ENCODE data around the gene SCO2.

SCO2 gene

DNA sequence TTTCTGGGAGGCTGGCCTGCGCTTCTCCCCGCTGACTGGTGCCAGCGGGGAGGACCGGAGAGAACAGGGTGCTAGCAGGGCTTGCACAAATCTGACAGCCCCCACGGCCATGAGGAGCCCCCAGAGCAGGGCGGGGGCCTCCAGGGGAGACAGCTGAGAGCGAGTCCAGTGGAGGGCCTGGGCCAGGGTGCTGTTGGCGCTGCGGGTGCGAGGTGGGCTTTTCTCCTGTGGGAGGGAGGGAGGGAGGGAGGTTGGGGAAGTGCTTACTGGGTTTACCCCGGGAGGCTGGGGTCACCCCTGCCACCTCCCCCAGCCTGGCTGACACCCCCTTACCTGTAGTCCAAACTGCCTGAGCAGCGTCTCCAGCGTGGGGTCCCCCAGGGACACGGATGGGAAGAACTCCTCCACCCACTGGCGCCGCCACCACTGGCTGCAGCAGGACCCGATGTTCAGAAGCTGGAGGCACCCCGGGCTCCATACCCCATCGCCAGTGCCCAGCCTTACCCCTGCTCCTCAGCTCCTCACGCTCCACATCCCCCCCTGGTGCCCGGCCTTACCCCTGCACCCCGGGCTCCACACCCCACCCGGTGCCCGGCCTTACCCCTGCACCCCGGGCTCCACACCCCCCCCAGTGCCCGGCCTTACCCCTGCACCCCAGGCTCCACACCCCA is 21.8 kb downstream of the SCO2 start:
- DNase-seq (ENCODE audit: extremely low read depth in 1 of 2, low read depth in 1 of 2), result no peak

DNA sequence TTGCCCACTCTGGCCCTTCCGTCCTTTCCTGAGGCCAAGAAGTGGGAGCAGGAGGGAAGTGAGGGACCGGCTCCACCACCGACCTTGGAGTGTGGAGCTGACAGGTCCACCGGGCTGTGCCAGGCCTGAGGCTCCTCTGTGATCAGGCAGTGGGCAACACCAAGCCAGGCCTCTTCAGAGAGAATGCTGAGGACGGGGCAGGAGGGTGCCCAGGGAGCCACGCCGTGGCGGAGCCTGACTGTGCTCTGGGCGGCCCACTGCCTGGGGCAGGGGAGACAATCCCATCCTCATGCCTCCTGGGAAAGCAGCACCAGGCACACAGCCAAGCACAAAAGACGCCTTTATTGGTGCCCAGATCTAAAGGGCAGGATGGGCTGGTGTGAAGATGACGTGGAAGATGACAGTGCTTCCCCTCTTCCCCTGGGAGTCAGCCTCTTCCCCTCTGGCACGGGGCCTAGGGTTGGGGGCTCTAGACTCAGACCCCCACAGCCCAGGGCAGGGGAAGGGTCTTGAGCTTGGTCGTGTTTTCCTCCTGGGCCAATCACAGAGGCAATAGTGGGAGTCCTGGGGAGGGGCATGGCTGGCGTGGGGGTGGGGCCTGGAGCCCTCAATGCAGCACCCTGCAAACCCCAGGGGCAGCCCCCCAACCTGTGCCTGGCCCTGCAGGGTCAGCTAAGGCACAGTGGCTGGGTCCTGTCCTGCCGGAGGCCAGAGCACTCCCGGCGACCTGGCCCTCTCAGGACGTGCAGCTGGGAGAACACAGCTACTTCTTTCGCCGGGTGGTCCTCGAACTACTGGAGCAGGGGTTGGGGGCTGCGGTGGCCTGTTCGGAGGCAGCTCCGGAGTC is 22.5 kb downstream of the SCO2 start:
- no peak for DNase-seq (ENCODE audit: extremely low read depth in 1 of 2, low read depth in 1 of 2)

DNA sequence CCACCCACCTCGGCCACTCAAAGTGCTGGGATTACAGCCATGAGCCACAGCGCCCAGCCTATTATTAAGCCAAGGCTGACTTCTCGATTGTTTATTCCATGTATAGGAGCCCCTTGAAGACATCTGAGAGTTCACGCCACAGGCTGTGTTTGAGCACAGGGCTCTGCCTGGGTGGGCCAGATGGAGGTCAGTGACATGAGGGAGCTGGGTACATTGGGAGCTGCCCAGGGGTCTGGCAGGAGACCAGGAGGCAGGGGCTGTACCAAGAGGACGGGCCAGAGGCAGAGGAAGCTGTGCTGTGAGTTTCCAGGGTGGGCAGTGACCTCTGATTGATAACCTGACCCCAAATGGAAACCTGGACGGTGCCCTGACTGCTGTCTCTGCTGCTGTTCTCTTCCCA is 23.3 kb downstream of the SCO2 start:
- no peak for DNase-seq (ENCODE audit: extremely low read depth in 1 of 2, low read depth in 1 of 2)

DNA sequence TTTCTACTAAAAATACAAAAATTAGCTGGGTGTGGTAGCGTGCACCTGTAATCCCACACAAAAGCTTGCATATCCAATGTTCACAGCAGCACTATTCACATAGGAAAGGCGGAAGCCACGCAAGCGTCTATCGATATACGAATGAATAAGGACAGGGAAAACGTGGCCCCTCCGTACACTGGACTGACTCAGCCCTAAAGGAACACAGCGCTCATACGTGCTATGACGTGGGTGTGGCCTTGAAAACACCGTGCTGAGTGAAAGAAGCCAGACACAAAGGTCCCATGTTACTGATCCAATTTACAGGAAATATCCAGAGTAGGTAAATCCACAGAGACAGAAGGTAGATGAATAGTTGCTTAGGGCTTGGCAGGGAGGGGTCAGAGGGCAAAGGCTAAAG is 24.9 kb downstream of the SCO2 start:
- no peak for DNase-seq (ENCODE audit: extremely low read depth in 1 of 2, low read depth in 1 of 2)

DNA sequence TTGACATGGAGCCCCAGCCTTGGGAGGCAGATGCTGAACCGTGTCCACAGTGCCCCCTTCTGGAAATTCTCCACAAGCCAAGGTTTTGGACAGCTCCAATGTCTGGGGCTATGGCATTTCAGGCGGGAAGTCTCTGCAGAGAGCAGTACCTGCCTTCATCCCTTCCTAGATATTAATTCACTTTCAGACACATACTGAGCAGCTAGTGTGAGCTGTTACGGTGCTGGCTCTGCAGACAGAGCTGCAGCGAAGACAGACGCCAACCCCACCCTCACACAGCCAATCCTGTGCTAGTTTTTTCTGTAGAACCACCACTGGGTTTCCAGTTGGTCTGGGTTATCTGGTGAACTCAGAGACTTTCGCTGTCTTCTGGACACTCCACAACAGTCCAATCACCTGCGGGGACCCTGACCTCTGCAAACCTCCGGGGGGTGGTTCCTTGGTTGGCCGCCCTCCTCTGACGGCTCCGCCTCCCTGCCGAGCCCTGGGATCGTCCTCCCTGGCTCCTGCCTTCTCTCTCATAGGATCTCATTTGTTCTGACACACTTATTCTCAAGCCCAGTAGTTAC is 27.0 kb downstream of the SCO2 start:
- peak in 1 of 2 donors; percentile 56 for DNase-seq (ENCODE audit: extremely low read depth in 1 of 2, low read depth in 1 of 2)

DNA sequence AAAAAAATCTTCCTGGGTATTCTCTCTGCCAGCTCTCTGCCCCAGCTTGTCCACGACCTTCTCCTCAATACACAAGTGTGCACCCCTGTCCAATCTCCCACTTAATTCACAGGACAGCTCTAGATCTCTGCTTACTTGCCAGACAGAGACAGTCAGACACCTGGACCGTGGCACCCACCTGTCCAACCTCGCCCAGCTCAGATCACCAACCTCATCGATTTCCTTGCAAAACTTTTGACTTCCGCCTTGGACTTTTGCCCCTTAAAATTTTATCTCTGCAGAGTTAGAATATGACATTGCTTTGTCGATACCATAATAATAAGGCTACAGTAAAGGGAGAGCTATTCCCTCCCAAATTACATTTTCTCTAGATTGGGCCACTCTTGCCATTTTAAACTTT is 28.3 kb downstream of the SCO2 start:
- DNase-seq (ENCODE audit: extremely low read depth in 1 of 2, low read depth in 1 of 2), result no peak

DNA sequence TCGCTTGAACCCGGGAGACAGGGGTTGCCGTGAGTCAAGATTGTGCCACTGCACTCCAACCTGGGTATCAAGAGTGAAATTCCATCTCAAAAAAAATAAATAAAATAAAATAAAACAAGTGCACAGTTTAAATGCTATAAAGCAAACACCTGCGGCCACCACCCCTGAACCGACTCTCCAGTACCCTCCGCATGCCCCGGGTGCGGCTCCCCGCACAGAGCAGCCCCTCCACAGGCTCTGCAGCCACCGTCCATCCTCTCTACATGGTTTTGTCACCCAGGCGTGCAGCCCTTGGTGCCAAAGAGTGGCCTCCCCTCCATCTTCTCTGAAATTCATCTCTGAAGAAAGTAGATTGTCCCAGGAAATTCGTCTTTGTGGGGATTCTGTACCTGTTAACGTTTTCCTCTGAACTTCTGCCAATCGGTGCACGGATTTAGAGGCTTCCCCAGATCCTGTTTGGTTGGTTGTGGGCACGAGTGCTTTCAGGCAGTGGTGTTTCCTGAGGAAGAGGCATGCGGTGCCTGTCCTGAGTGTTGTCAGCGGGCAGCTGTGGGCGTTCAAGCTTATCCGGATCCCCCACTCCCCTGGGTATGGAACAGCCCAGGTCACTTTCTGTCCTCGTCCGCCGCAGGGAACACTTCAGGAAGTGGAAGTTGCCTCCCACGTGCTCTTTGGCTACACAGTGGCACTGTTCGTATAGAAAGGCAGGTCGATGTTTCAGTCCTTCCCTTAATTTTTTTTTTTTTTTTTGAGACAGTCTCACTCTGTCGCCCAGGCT is 34.7 kb downstream of the SCO2 start:
- no peak for DNase-seq (ENCODE audit: extremely low read depth in 1 of 2, low read depth in 1 of 2)

DNA sequence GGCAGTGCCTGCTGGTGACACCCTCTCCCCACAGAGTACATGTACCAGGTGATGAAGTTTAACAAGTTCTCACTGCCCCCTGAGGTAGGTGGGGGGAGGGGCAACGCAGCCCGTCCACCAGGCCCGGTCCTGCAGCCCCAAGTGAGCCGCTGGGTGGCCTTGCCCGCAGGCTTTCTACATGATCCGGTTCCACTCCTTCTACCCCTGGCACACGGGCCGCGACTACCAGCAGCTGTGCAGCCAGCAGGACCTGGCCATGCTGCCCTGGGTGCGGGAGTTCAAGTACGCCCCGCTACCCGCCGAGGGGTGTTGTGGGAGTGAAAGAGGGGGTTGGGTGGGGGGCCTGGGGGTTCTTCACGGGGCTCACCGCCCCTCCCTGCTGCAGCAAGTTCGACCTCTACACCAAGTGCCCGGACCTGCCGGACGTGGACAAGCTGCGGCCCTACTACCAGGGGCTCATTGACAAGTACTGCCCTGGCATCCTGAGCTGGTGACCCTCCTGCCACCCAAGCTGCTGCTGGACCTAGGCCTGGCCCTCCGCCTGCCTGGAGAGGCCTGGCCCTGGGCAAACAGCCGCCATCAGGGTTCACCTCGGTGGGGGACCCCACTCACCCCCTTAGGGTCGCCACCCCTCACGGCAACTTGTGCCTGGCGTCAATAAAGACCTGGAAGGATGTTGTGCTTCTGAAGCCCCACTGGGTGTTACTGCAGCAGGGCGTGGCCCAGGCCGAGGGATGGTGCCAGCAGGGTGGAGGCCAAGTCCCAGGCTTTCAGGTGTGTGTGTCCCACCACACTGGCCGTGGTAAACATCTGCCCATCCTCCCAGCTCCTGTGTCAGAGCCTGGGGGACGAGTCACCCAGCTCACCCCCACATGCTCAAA is 35.8 kb downstream of the SCO2 start:
- DNase-seq (ENCODE audit: extremely low read depth in 1 of 2, low read depth in 1 of 2), result no peak

DNA sequence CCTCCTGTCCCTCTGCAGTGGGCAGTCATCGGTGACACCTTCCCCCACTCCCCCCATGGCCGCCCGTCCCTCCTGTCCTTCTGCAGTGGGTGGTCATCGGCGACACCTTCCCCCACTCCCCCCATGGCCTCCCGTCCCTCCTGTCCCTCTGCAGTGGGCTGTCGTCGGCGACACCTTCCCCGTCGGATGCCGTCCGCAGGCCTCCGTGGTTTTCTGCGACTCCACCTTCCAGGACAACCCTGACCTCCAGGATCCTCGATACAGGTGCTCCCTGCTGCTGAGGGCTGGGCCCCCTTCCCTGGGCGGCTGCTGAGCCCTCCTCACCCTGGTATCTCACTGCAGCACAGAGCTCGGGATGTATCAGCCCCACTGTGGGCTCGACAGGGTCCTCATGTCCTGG is 36.5 kb downstream of the SCO2 start:
- no peak for DNase-seq (ENCODE audit: extremely low read depth in 1 of 2, low read depth in 1 of 2)

DNA sequence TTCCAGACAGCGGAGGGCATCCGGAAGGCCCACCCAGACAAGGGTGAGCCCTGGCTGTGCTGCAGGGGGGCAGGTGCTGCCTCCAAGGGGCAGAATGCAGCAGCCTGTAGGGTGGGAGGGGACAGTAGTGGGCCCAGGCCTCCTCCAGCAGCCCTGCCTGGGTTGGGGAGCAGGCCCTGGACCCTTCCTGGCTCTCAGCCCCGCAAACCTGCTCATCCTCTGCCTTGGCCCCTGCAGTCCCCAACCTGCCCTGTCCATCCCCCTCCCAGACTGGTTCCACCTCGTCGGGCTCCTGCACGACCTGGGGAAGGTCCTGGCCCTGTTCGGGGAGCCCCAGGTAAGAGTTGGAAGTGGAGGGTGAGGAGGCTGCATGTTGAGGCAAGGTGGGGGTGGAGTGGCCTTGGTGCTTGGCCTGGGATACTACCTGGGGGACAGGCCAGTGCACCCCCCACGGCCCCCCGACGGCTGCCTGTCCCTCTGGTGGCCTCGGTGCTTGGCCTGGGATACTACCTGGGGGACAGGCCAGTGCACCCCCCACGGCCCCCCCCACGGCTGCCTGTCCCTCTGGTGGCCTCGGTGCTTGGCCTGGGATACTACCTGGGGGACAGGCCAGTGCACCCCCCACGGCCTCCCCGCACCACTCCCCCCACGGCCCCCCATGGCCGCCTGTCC is 37.3 kb downstream of the SCO2 start:
- no peak for DNase-seq (ENCODE audit: extremely low read depth in 1 of 2, low read depth in 1 of 2)

DNA sequence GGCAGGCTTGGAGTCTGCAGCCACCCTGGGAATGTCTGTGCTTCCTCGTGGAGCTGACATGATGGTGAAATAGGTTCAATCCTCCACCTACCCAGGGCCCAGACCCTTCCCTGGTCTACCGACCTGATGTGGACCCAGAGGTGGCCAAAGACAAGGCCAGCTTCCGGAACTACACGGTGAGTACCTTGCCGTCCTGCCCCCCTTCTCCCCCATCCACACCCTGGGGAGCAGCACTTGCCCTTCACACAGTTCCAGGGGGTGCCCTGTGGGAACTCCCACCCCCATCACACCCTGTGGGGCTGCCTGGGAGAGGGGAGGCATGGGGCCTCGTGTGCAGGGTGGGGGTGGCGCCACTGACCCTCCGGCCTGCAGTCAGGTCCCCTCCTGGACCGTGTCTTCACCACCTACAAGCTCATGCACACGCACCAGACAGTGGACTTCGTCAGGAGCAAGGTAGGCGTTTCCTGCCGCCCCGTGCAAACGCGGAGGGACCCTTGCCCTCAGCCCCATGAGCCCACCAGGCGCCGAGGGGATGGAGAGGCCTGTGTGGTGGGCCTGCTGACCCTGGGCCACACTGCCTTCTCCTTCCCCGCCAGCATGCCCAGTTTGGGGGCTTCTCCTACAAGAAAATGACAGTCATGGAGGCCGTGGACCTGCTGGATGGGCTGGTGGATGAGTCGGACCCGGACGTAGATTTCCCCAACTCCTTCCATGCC is 38.0 kb downstream of the SCO2 start:
- DNase-seq (ENCODE audit: extremely low read depth in 1 of 2, low read depth in 1 of 2), result no peak

DNA sequence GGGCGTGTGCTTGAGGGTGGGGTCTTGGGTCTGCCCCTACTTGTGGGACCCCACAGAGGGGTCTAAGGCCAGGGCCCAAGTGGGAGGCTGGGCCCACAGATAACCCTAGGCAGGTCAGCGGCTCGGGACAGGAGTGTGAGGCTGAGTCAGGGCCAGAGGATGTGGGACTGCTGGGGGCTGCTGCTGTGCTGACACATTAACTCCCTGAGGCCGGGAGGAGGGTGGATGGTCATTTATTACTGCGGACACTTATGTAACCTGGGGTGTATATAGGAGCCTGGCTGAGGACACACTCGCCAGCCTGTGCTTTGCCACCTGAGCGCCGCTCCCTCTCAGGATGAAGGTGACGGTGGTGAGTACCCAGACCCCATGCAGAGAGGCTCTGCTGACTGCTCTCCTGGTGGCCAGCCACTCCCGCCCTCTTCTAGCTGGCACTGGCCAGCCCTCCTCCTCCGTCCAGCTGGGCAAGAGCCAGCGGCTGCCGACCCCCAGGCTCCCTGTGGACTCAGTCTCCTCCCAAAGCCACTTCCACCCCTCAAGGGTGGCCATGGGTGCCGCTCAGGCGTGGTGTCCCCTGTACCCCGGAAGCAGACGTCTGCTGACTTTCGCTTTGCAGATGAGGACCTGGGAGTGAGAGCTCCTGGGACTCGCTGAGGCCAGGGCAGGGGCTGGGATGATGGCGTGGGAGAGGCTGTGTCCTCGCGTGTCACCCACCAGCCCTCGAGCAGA is 38.7 kb downstream of the SCO2 start, which contains the start of gene MIOX:
MIOX (plus strand) TSS at position 299 of the 729 bp plus-strand sequence; CDS start at position 338, 39 bp downstream.
- no peak for DNase-seq (ENCODE audit: extremely low read depth in 1 of 2, low read depth in 1 of 2)

DNA sequence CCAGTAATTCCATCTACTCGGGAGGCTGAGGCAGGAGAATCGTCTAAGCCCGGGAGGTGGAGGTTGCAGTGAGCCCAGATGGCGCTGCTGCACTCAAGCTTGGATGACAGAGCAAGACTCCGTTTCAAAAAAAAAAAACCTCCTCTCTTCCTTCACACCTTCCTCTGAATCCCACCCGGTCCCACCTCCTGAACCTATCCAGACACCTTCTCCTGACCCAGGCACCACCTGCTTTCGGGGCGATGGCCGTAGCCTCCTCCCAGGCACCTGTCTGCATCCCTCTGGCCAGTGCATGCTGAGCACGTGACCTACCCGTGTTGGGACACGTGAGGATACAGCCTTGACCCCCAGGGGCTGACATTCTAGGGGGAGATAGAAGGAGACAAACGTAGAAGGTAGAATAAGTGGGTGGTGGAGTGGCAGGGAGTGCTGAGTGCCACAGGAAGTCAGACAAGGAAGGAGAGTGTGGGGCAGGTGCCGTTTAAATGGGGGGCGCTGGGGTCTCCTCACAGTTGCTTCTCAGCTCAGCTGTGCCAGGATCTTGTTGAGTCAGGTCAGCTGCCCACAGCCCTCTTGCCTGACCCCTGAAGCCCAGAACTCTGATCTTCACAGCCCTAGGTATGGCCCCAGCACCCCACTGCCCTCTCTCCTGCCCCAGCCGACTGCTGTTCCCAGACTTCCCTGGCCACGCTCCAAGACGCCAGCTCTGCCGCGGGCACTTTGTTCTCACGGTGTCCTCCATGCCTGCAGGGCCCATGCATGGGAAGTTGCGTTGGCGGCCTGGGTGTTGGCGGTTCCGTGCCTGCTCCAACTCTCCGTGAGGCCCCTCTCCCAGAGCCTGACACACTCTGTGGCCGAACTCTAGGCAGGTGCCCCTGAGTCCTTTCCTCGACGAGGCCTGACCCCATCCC is 39.9 kb downstream of the SCO2 start:
- DNase-seq (ENCODE audit: extremely low read depth in 1 of 2, low read depth in 1 of 2), result no peak

DNA sequence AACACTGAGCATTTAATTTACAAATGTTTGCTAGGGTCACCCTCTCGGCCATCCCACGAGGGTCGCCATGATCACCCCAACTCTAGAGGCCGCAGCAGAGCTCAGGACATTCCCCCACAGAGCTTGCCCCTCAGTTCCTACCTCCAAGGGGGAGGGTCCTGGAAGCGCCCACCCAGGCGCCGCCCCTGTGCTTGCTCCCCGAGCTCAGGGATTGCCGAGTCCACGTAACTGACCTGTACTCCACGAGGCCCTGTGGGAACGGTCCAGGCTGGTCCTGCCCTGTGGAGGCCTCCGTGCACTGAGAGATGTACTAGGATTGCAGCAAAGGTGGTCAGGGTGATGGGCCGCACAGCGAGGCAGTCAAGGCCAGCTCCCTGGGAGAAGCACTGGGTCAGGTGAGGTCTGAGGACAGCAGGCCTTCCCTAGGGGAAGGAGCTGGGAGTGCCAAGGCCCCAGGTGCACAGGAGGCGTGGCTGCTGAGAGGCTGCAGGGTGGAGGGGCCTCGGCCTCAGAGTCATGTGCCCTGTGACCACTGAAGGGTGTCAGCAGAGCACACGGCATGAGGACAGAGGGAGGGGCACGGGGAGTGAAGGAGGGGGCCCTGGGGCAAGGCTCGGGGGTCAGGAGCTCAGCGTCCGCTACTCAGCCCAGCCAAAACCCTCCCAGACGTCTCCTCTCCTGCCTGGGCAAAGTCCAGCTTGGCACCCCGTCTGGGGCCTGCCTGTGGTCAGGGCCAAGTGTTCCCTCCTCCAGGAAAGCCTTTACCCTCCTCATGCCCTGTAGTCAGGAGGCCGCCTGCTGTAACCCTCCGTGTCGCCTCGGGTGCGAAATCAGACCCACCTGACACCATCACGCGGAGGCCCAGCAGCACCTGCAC is 41.2 kb downstream of the SCO2 start:
- DNase-seq (ENCODE audit: extremely low read depth in 1 of 2, low read depth in 1 of 2), result no peak

DNA sequence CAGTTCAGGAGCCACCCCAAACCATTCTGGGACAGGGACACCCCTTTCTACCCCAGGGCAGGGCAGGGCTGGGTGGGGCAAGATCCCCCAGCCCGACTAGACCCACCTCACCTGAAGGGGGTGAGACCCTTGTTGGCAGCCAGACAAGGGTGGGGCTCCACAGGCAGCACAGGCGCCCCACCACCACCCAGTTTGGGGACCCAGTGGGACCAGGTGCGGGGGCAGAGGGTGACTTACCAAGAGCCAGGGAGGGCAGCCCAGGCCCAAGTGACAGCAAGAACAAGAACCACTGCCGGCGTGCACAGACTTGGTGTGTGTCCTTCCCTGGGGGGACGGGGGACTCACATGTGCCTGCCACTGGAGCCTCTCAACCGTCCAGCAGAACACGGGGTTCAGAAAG is 41.8 kb downstream of the SCO2 start:
- DNase-seq (ENCODE audit: extremely low read depth in 1 of 2, low read depth in 1 of 2), result no peak

DNA sequence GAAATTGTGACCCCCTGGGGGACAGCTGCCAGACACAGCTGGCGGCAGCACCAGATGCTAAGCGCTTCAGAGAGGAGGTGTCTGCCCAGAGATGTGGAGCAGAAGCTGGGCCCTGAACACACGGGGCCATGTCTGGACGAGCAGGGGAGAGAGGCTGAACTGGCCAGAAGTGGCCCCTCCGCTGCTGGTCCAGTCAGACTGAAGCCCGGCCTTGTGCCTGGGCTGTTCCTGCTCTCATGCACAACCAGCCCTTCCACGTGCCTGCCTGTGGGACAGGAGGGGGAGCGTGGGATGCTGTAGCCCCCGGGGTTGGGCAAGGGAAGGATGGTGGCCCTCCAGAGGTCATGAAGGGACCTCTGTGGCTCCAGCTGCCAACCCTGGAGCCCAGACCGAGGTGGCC is 42.3 kb downstream of the SCO2 start:
- DNase-seq (ENCODE audit: extremely low read depth in 1 of 2, low read depth in 1 of 2), result no peak
